ENCODE data around the gene FBXW11. TPM values are rescaled to one million over a fixed set of nuclear protein-coding genes. Genes with fewer than 3 reads are reported as not detected.

Gene FBXW11
- total and polyA plus RNA-seq, 2 of the 13 experiments (the other 11 are each of a cell fraction or from before 2014, with no cell fraction given): 31.7 to 53.6 TPM

DNA sequence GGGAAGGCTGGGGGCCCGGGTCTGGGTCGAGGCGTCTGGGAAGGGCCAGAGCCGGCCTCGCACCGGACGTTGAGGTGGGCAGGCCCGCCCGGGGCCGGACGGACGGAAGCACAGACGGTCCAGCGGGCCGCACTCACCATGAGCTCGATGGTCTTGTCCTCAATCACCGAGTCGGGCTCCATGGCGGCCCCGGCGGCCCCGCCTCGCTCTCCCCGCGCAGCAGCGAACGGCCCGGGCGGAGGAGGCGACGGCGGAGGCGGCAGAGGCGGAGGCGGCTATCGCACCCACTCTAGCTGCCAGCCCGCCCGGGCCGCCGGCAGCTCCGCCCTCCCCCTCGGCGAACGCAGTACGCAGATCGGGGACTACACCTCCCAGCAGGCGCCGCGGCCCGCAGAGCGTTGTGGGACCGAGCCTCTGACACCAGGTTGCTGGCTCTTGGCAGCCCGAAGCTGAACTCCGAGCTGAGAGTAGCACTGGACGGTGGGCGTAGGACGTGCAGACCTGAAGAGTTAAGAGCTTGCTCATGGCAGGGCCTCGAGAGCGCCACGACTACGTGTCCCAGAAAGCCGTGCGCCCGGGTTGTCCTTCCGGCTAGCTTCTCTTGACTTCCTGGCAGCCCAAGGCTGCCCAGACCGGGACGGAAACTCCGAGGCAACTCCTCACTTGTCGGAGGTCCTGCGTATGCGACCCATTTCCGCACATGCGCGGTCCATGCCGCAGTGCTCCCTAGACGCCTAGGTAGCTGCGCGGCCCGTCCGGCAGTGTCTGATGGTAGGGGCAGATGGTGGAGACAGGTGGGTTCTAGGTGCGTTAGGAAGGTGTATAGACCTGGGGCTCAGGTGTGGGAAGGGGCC is at the start of gene FBXW11 (continued):
- TF ChIP-seq ZFP36 (IDR thresholded peaks at IDR 0.05; ENCODE audit: borderline replicate concordance, low read depth, low read length, partially characterized antibody): peak; percentile 74
- TF ChIP-seq MAF1 (CRISPR knock-in tag; IDR thresholded peaks at IDR 0.05; ENCODE audit: borderline replicate concordance): no peak; the same call in 1 of the 2 replicates
- TF ChIP-seq NPAS2 (CRISPR knock-in tag; IDR thresholded peaks at IDR 0.05; ENCODE audit: borderline replicate concordance): no peak
- TF ChIP-seq ZNF101 (CRISPR knock-in tag; IDR thresholded peaks at IDR 0.05; ENCODE audit: borderline replicate concordance, low read depth): no peak
- TF ChIP-seq TGIF2 (CRISPR knock-in tag; IDR thresholded peaks at IDR 0.05): no peak; the same call in 1 of the 2 replicates
- TF ChIP-seq ZSCAN9 (CRISPR knock-in tag; IDR thresholded peaks at IDR 0.05; ENCODE audit: borderline replicate concordance): peak; percentile 88
- peak; percentile 89 to 94 for TF ChIP-seq POLR2A (IDR thresholded peaks at IDR 0.05; ENCODE audit: insufficient read depth in 1 of 2, low read depth in 2 of 2, low read length in 2 of 2)
- no peak for TF ChIP-seq ZNF83 (CRISPR knock-in tag; IDR thresholded peaks at IDR 0.05; ENCODE audit: borderline replicate concordance)
- 0 out of 2 replicates have a peak, but pooled peaks have one; percentile 20 for TF ChIP-seq ZNF652 (CRISPR knock-in tag; IDR thresholded peaks at IDR 0.05; ENCODE audit: borderline replicate concordance, low read depth)
- TF ChIP-seq, protein P1, sequence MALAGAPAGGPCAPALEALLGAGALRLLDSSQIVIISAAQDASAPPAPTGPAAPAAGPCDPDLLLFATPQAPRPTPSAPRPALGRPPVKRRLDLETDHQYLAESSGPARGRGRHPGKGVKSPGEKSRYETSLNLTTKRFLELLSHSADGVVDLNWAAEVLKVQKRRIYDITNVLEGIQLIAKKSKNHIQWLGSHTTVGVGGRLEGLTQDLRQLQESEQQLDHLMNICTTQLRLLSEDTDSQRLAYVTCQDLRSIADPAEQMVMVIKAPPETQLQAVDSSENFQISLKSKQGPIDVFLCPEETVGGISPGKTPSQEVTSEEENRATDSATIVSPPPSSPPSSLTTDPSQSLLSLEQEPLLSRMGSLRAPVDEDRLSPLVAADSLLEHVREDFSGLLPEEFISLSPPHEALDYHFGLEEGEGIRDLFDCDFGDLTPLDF (CRISPR knock-in tag; IDR thresholded peaks at IDR 0.05): no peak
- no peak for TF ChIP-seq CCAR2 (optimal IDR thresholded peaks at IDR 0.05; ENCODE audit: low read depth, low read length)
- TF ChIP-seq FOXK2 (IDR thresholded peaks at IDR 0.05): no peak
- no peak for TF ChIP-seq ISX (CRISPR knock-in tag; conservative IDR thresholded peaks at IDR 0.05)
- TF ChIP-seq, protein P2, sequence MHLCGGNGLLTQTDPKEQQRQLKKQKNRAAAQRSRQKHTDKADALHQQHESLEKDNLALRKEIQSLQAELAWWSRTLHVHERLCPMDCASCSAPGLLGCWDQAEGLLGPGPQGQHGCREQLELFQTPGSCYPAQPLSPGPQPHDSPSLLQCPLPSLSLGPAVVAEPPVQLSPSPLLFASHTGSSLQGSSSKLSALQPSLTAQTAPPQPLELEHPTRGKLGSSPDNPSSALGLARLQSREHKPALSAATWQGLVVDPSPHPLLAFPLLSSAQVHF (CRISPR knock-in tag; IDR thresholded peaks at IDR 0.05): no peak
- peak; percentile 80; the same call in 1 of the 2 replicates for TF ChIP-seq ZFP36L1 (CRISPR knock-in tag; IDR thresholded peaks at IDR 0.05)
- no peak; the same call in 1 of the 2 replicates for TF ChIP-seq SMAD9 (CRISPR knock-in tag; IDR thresholded peaks at IDR 0.05)
- TF ChIP-seq ZNF850 (CRISPR knock-in tag; conservative IDR thresholded peaks at IDR 0.05): 0 out of 2 replicates have a peak, but pooled peaks have one; percentile 31
- TF ChIP-seq FOXM1 (CRISPR knock-in tag; IDR thresholded peaks at IDR 0.05): no peak
- TF ChIP-seq, protein P3, sequence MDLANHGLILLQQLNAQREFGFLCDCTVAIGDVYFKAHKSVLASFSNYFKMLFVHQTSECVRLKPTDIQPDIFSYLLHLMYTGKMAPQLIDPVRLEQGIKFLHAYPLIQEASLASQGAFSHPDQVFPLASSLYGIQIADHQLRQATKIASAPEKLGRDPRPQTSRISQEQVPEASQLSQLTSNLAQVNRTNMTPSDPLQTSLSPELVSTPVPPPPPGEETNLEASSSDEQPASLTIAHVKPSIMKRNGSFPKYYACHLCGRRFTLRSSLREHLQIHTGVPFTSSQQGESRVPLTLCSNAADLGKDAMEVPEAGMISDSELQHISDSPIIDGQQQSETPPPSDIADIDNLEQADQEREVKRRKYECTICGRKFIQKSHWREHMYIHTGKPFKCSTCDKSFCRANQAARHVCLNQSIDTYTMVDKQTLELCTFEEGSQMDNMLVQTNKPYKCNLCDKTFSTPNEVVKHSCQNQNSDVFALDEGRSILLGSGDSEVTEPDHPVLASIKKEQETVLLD (CRISPR knock-in tag; IDR thresholded peaks at IDR 0.05; ENCODE audit: low read depth): peak; percentile 95
- peak; percentile 24; the same call in 1 of the 2 replicates for TF ChIP-seq KLF11 (CRISPR knock-in tag; IDR thresholded peaks at IDR 0.05)
- no peak; the same call in 1 of the 2 replicates for TF ChIP-seq DR1 (CRISPR knock-in tag; IDR thresholded peaks at IDR 0.05)
- TF ChIP-seq, protein P4, sequence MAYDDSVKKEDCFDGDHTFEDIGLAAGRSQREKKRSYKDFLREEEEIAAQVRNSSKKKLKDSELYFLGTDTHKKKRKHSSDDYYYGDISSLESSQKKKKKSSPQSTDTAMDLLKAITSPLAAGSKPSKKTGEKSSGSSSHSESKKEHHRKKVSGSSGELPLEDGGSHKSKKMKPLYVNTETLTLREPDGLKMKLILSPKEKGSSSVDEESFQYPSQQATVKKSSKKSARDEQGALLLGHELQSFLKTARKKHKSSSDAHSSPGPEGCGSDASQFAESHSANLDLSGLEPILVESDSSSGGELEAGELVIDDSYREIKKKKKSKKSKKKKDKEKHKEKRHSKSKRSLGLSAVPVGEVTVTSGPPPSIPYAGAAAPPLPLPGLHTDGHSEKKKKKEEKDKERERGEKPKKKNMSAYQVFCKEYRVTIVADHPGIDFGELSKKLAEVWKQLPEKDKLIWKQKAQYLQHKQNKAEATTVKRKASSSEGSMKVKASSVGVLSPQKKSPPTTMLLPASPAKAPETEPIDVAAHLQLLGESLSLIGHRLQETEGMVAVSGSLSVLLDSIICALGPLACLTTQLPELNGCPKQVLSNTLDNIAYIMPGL (CRISPR knock-in tag; IDR thresholded peaks at IDR 0.05; ENCODE audit: borderline replicate concordance in 1 of 2, low read depth in 1 of 2): peak; percentile 61 to 87; a peak in 3 of 4 replicates
- TF ChIP-seq ZNF781 (CRISPR knock-in tag; IDR thresholded peaks at IDR 0.05; ENCODE audit: borderline replicate concordance, not compliant biosample characterization): no peak
- TF ChIP-seq, protein P5, sequence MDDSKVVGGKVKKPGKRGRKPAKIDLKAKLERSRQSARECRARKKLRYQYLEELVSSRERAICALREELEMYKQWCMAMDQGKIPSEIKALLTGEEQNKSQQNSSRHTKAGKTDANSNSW (CRISPR knock-in tag; IDR thresholded peaks at IDR 0.05; ENCODE audit: borderline replicate concordance): no peak
- TF ChIP-seq CC2D1A (CRISPR knock-in tag; IDR thresholded peaks at IDR 0.05): no peak

Data from HepG2 (cell line).